Loucy (cell line): ENCODE results near the gene MGMT.

Experiments used
- H2AFZ ChIP-seq: fragments of 200-600 bp; sonication (generic); 2 replicates; pipeline ENCODE4 v1.6.0; 2016; ENCODE audit warnings: antibody characterized with exemption, mild to moderate bottlenecking, low read length, moderate library complexity
- H3F3A ChIP-seq: fragments of 200-600 bp; 2 replicates; pipeline ENCODE4 v1.6.0; 2016; ENCODE audit warnings: antibody characterized with exemption, low read depth, mild to moderate bottlenecking
- H3K27me3 ChIP-seq: fragments of 200-600 bp; sonication (generic); 2 replicates; pipeline ENCODE4 v1.6.1; 2014; ENCODE audit warnings: low read length, mild to moderate bottlenecking; ENCODE audit not compliant: insufficient read depth, poor library complexity, severe bottlenecking
- H3K36me3 ChIP-seq: fragments of 200-600 bp; sonication (generic); 2 replicates; pipeline ENCODE4 v1.6.1; 2016; ENCODE audit warnings: low read length; ENCODE audit not compliant: insufficient read depth
- H3K4me1 ChIP-seq: fragments of 200-600 bp; sonication (generic); 2 replicates; pipeline ENCODE4 v1.5.1; 2014; ENCODE audit warnings: low read length, mild to moderate bottlenecking; ENCODE audit not compliant: insufficient read depth, poor library complexity, severe bottlenecking
- H3K4me2 ChIP-seq: fragments of 200-600 bp; sonication (generic); 2 replicates; pipeline ENCODE4 v1.6.0; 2014; ENCODE audit warnings: antibody characterized with exemption, low read length, low read depth, mild to moderate bottlenecking; ENCODE audit not compliant: poor library complexity, severe bottlenecking
- H3K4me3 ChIP-seq: fragments of 200-600 bp; sonication (generic); 2 replicates; pipeline ENCODE4 v1.5.1; 2014; ENCODE audit warnings: low read length, mild to moderate bottlenecking, mixed read lengths; ENCODE audit not compliant: poor library complexity, severe bottlenecking
- H3K79me2 ChIP-seq: fragments of 200-600 bp; sonication (generic); 2 replicates; pipeline ENCODE4 v1.6.1; 2014; ENCODE audit warnings: low read length; ENCODE audit not compliant: insufficient read depth
- H3K9ac ChIP-seq: fragments of 200-600 bp; sonication (generic); 2 replicates; pipeline ENCODE4 v1.6.0; 2014; ENCODE audit warnings: mild to moderate bottlenecking, low read depth, low read length, moderate library complexity; ENCODE audit not compliant: poor library complexity, severe bottlenecking
- H3K9me2 ChIP-seq: fragments of 200-600 bp; sonication (generic); replicated peaks from 2 replicates; pipeline ENCODE4 v1.6.1; 2016; ENCODE audit warnings: low read depth, low read length, mixed read lengths
- H3K9me3 ChIP-seq: fragments of 200-600 bp; sonication (generic); 2 replicates; pipeline ENCODE4 v1.6.1; 2014; ENCODE audit warnings: mild to moderate bottlenecking, antibody characterized with exemption, low read length, low read depth; ENCODE audit not compliant: insufficient read depth
- H4K20me1 ChIP-seq: fragments of 200-600 bp; sonication (generic); 2 replicates; pipeline ENCODE4 v1.6.0; 2014; ENCODE audit warnings: antibody characterized with exemption, low read length, mild to moderate bottlenecking; ENCODE audit not compliant: insufficient read depth, poor library complexity, severe bottlenecking
- CTCF ChIP-seq: fragments of 200-600 bp; sonication (generic); conservative IDR thresholded peaks from 2 replicates; pipeline ENCODE4 v1.5.1; 2014; ENCODE audit warnings: mild to moderate bottlenecking, antibody characterized with exemption, low read length
- EZH2phosphoT487 ChIP-seq: fragments of 200-600 bp; IDR thresholded peaks from 2 replicates; pipeline ENCODE4 v1.6.1; 2018; ENCODE audit warnings: antibody characterized with exemption, mild to moderate bottlenecking, moderate library complexity, borderline replicate concordance

The MGMT gene

GRCh38 chr10:129500617-129501339, 33.7 kb downstream of the MGMT start:
- Histone ChIP-seq H3K27me3 (no peaks in the 10 kb centered on the region), H3K9ac (no peak overlapping the region), H3K4me3 (no peak overlapping the region)

DNA sequence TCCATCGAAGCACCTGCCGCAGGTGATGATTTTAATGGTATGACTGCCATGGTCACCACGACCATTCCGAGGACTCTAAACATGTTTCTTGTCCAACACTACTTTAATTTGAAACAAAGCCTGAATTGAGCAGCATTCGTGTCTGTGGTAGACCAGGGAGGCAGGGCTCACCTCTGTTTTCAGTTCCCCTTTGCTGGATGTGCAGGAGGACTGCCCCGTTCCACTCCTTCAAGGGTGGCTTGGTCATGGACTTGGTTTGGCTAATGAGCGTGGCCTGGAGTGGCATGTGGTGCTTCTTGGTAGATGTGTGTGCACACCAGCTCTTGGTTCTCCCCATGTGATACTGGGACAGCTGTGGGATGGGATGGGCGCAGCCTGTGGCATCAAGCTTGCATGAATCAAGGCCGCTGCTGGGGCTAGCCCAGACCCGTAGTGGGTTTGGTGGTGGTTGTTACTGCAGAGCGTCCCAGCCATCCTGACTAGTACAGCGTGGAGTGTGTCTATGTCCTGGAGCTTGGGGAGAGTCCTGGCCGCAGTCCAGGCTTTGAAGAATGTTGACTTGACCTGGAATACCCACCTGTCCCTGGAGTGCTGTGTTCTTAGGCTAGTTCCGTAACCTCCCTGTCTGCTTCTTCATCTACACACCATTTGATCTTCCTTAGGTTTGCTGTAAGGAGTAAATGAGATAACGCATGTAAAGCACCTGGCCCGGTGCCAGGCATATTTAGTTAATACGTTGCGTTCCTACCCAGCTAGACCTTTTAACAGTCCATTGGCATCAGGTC, 34.8 kb downstream of the MGMT start:
- Histone ChIP-seq H3K9me2 (no peaks in the 10 kb centered on the region), H3K79me2 (peaks cover 2% of the 10 kb centered on the region; the same call in 1 of the 2 replicates), H3K27me3 (no peaks in the 10 kb centered on the region), H3K9me3 (no peaks in the 10 kb centered on the region), H2AFZ (no peak overlapping the region), H3F3A (no peaks in the 10 kb centered on the region), H3K4me3 (no peak overlapping the region), H3K4me1 (peaks cover 13% of the 10 kb centered on the region), H3K4me2 (no peak overlapping the region), H4K20me1 (no peaks in the 10 kb centered on the region), H3K9ac (no peak overlapping the region), H3K36me3 (no peaks in the 10 kb centered on the region)
- no peak for TF ChIP-seq EZH2phosphoT487
- TF ChIP-seq CTCF: no peak

More at GRCh38 chr10:129500617-129501339, 33.7 kb downstream of the MGMT start:
- Histone ChIP-seq H2AFZ (no peak overlapping the region), H3K4me2 (no peak overlapping the region), H3K4me1 (peaks cover 6% of the 10 kb centered on the region), H4K20me1 (no peaks in the 10 kb centered on the region), H3K9me3 (no peaks in the 10 kb centered on the region), H3F3A (no peaks in the 10 kb centered on the region), H3K36me3 (no peaks in the 10 kb centered on the region), H3K79me2 (no peaks in the 10 kb centered on the region; the same call in 1 of the 2 replicates), H3K9me2 (no peaks in the 10 kb centered on the region)
- TF ChIP-seq EZH2phosphoT487 (no peak), CTCF (no peak)

GRCh38 chr10:129502448-129502847, 35.4 kb downstream of the MGMT start:
- no peaks in the 10 kb centered on the region for H3F3A ChIP-seq
- H3K79me2 ChIP-seq: peaks cover 8% of the 10 kb centered on the region; the same call in 1 of the 2 replicates
- no peak overlapping the region for H2AFZ ChIP-seq
- H3K9ac ChIP-seq: no peak overlapping the region
- H3K4me3 ChIP-seq: no peak overlapping the region
- H4K20me1 ChIP-seq: no peaks in the 10 kb centered on the region
- H3K27me3 ChIP-seq: no peaks in the 10 kb centered on the region
- no peaks in the 10 kb centered on the region for H3K36me3 ChIP-seq
- H3K9me3 ChIP-seq: no peaks in the 10 kb centered on the region
- TF ChIP-seq EZH2phosphoT487: no peak
- H3K9me2 ChIP-seq: no peaks in the 10 kb centered on the region
- H3K4me1 ChIP-seq: peaks cover 13% of the 10 kb centered on the region
- H3K4me2 ChIP-seq: no peak overlapping the region
